HG03571 (cell line): ENCODE data around the gene WDR82.
"Not testable (repeated sequence)": the region's sequence is repeated elsewhere in the genome, so short reads cannot be mapped to it uniquely, and the experiment has no call there.

Experiments
- ATAC-seq: cut with Tn5 transposase; IDR thresholded peaks from one replicate; pipeline ENCODE4 v1.9.1; 2021; ENCODE audit not compliant: unreplicated experiment

Gene WDR82

DNA sequence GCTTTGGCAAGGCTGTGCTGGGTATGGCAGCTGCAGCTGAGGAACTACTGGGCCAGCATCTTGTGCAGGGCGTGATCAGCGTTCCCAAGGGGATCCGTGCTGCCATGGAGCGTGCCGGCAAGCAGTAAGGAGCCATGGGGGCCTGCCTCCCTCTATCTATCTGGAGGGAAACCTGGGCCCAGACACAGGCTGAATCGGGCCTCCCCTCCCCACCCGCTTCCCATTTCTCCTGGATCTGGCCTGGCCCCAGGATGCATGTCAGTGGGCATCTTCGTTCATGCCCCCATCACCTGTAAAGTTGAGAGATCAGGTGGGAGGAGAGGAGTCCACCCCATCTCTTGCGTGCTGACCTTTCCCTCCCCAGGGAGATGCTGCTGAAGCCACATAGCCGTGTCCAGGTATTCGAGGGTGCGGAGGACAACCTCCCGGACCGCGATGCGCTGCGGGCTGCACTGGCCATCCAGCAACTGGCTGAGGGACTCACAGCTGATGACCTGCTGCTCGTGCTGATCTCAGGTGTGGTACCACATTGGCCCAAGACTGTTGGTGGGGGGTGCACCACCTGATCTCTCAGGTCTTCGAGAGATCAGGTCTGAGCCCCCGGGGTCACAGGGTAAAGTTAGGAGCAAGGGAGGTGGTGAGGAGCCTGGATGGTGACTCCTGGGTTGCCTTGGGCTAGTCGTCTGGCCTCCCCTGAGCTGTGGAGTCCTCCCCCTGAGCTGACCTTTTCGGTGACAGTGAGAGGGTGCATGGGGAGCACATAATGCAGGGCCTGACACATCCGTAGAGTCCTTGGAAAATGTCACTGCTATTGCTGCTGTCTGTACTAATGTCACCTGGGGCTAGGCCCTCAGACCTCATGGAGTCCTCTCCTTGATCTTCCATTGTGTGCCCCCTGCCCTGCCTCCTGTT lies 12.4 kb upstream of the WDR82 start:
- no peak for ATAC-seq

GRCh38 chr3:52289747-52290595 lies 11.5 kb upstream of the WDR82 start:
- ATAC-seq: no peak

DNA sequence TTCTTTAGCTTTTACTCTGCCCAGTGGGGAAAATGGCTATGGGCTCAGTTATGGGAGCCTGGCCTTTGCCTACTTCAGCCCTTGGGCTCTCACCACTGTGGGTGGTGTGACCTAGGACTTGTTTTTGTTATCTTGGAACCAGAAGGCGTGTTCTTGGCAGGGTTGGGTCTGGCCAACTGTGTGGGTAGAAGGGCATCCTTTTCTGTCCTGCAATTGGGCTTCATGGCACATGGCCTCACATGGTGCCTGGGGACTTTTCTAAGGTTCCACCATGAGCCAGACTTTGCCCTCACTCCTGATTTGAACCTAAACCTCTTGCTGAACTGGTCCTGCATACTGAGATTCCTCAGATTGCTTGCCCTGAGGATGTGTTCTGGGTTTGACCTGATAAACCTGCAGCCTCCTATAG lies 10.9 kb upstream of the WDR82 start:
- no peak for ATAC-seq

DNA sequence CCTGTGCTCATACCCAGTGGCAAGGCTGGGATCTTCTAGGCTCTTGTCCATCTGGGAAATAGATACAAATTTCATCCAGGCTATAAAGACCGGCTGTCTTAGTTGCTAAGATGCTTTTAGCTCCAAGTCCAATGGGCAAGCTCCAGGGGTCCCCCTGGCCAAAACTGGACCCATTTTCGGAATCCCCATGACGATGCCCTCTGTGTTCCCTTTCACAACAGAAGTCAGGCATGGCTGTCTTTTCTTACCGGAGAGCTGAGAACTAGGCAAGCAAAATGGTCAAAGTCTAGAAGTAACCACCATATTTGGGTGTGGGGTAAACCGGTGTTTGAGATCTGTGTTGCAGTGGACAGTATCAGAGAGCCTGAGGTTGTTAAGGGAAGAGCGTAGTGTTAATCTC lies 10.2 kb upstream of the WDR82 start:
- ATAC-seq: no peak

DNA sequence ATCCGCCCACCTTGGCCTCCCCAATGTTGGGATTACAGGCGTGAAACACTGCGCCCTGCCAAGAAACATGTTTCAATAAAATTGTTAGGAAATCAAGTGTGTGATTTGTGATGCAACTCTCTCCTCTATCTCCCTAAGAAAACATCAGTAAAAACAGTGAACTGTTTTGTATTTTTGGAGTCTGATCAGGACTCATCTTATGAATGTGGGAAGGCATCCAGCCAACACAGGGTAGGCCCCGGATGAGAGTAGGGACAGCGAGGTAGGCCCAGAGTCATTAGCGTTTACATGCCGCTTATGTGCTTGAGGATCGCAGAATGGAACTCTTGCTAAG lies 8.3 kb upstream of the WDR82 start:
- ATAC-seq: no peak

- ATAC-seq: not testable (repeated sequence)
Measured at GRCh38 chr3:52284051-52284450, 5.6 kb upstream of the WDR82 start.

- ATAC-seq: no peak
Measured at GRCh38 chr3:52283306-52283705, 4.9 kb upstream of the WDR82 start.

- ATAC-seq: no peak
Measured at GRCh38 chr3:52281981-52282801, 3.7 kb upstream of the WDR82 start.

DNA sequence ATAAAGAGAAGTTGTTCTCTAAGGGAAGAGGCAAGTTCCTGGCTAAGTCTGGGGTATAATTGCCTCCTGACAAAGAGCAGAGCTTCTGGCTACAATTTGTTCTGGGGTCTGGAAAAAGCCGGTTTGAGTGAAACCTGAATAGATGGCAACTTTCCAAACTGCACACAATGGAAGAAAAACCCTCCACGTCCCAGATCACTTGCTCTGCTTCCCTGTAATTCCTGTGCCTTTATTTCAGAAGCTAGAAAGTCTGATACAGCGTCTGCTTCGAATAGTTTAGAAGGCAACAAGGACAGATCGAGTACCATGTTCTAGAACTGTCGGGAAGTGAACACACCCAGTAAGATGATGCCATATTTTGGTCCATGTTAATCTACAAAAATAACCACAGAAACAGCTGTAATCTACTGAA lies 1.6 kb upstream of the WDR82 start:
- no peak for ATAC-seq

DNA sequence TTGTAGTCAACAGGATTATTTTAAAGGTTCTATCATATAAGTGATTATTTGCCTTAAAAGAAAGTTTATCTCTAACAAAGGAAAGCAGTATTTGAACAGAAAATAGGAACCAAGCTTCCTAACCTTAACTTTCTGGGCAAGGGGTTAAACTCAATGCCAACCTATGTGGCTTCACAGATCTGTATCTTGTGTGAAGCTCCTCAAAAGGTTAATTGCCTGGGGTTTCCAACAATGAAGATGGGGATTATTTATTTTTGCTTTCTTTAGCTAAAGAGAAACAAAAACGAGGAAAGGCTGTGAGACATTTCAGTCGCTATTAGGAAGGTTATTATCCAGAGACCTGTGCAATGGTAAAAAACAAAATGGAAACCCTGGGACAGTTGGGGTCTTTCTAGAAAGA lies 1.1 kb upstream of the WDR82 start:
- ATAC-seq: no peak

DNA sequence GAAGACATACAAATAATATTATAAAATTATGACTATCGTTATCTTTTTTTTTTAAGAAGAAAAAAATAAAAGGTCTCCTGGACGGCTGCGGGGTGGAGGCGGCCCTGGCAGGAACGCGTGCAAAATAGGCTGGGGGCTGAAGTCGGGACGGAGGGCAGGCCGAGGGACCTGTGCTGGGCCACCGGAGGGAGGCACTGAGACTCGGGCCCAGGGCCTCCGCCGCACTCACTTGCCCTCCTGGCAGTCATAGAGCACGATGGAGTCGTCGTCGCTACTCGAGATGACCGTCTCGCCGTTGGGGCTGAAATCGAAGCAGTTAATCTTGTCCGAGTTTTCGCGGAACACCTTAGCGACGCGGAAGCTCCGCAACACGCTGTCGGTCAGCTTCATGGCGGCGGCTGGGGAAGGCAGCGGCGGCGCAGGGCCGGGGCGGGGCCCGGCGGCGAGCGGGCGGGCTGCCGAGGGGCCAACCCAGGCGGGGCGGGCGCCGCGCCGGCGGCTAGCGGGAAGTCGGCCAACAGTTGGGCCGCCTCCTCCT lies 408 bp downstream of the WDR82 start:
- peak; percentile 46 for ATAC-seq

DNA sequence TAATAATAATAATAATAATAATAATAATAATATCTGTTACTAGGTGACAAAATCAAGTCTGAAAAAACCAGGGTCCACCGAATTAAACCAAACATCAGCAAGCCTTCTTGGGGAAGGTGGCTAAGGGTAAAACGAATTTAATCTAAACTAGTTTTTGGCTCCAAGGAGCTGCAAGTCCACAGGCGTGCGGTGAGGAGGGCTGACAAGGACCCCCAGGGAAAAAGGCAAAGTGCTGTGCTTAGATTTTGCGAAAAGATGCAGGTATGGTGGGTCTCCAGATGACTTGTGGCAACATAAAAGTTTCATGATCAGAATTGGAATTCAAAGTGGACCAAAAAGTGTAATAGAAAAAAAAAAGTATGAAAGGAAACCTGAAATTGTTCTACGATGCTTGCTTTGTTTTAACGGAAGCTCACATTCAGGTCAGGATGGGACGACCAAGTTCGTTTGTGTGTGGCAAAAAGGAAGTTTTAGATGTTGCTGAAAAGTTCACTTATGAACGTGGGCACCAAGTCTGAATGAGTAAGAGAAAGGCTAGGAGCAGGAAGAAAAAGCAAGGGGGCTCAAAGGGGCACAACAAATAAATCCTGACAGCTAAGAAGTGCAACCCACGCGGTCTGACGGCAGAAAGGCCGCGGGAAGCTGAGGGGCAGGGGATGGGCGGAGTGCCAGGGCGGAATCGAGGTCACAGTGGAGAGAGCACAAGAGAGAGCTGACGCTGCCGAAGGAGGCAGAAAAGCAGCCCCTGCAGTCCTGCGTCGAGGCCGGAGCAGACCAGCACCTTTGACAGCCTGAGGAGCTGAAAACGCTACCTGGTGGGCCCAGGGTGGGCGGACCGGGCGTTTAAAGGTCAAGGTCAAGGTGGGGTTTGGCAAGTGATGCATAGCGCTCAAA lies 1.1 kb downstream of the WDR82 start:
- no peak for ATAC-seq

DNA sequence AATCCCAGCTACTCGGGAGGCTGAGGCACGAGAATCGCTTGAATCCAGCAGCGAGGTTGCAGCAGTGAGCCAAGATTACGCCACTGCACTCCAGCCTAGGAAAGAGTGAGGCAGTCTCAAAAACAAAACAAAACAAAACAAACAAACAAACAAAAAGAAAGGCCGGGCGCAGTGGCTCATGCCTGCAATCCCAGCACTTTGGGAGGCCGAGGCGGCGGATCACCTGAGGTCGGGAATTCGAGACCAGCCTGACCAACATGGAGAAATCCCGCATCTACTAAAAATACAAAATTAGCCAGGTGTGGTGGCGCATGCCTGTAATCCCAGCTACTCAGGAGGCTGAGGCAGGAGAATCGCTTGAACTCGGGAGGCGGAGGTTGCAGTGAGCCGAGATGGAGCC lies 3.7 kb downstream of the WDR82 start:
- ATAC-seq: not testable (repeated sequence)

DNA sequence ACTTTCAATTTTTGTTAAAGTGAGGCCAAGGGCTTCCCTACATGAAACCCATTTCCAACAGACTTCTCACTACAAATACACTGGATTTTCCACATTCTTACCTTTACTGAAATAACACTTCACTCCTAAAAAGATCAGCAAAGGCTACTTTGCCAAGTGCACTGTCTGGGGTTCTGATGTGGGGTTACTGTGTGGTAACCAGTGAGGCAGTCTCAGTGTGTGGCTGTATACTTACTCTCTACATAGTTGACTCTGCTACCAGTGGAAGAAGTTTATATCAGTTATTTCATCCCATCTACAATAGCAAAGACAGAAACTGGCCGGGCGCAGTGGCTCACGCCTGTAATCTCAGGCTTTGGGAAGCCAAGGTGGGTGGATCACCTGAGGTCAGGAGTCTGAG lies 5.6 kb downstream of the WDR82 start:
- no peak for ATAC-seq

GRCh38 chr3:52272172-52272571 lies 6.3 kb downstream of the WDR82 start:
- ATAC-seq: not testable (repeated sequence)

DNA sequence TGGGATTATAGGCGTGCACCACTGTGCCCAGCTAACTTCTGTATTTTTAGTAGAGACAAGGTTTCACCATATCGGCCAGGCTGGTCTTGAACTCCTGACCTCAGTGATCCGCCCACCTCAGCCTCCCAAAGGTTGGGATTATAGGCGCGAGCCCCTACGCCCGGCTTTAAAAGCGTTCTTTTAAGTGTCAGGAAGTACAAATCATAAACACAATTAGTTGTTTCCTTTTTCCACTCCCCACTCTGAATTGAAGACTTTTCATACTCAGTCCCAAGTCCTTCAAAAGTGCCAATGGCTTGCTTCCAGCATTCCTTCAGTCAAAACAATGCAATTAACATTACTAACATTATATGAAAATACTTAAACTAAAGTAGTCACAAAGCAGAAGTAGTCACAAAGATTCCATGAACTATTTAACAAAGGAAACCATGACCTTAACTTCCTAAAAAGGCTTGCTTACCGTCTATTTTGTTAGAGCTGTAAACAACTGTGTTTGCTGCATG lies 8.1 kb downstream of the WDR82 start:
- no peak for ATAC-seq

DNA sequence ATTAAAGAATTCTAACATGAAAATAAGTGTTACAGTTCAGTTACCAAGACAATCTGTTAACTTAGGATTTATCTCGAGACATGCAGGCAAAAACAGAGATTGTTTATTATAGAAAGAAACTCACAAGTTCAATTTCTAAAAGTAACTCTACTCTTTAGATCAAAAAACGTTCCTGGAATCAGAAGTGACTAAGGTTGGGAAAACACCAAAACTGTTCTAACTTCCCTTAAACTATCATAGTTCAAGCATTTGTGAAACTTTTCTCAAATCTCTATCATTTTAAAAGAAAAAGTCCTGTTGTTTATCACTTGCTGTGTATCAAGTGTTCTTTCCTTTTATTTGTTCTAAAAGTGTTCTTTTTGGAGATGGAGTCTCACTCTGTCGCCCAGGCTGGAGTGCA lies 8.7 kb downstream of the WDR82 start:
- no peak for ATAC-seq

DNA sequence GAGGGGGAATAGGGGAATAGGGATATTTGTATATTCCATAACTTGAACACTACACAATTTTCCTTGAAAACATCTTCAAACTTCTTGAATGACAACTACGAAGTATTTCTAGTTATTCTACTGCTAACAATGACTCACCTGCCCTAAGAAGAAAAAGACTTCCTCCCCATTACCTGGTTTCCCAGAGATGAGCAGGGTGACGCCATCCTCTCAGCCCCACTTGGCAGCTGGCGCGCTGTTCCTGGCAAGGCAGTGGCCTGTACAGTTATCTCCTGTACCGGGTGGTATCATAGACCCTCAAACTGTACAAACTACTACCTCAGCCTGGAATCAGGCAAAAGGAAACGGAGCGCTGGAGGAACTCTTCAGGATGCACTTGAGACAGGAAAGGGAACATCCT lies 10.4 kb downstream of the WDR82 start:
- no peak for ATAC-seq

- ATAC-seq: no peak
Measured at GRCh38 chr3:52265387-52265786, 13.1 kb downstream of the WDR82 start.

- ATAC-seq: no peak
Measured at GRCh38 chr3:52262447-52262846, 16.0 kb downstream of the WDR82 start.
